MCF 10A (cell line): Measurements from ENCODE around the gene ZFYVE28. TPM values are rescaled to one million over a fixed set of nuclear protein-coding genes. Genes with fewer than 3 reads are reported as not detected.

Experiments used
- BruUV-seq: library from RNA; stranded (reverse); fragments of 400-500 nt; replicated peaks from 2 replicates; lab custom pipeline; 2021; lab: Mats Ljungman, UMichigan
- CTCF ChIA-PET: fragments of 300-600 bp; sonication (Branson Sonifier 250); formaldehyde crosslinking; extraction: SDS; loops from one replicate; lab custom pipeline; 2021; ENCODE audit warnings: antibody characterized with exemption, inconsistent platforms; lab: Yijun Ruan, JAX
- POLR2A ChIA-PET: fragments of 300-600, 350-650 bp; sonication (Branson Sonifier 250); formaldehyde crosslinking; extraction: SDS; loops from one replicate; lab custom pipeline; 2020; ENCODE audit warnings: antibody characterized with exemption, inconsistent platforms; lab: Yijun Ruan, JAX
- DNase-seq: peaks from one replicate; pipeline ENCODE4 v3.0.0-alpha.2; 2018; ENCODE audit not compliant: unreplicated experiment
- H3K27ac Mint-ChIP-seq: one replicate; pipeline ENCODE4 v1.8.0; 2022; ENCODE audit warnings: mild to moderate bottlenecking, low read depth, mixed read lengths; ENCODE audit not compliant: unreplicated experiment
- H3K27me3 Mint-ChIP-seq: one replicate; pipeline ENCODE4 v1.8.0; 2022; ENCODE audit warnings: mixed read lengths; ENCODE audit not compliant: insufficient read depth, unreplicated experiment
- H3K36me3 Mint-ChIP-seq: one replicate; pipeline ENCODE4 v1.8.0; 2022; ENCODE audit warnings: mild to moderate bottlenecking, moderate library complexity, mixed read lengths; ENCODE audit not compliant: insufficient read depth, unreplicated experiment
- H3K4me1 Mint-ChIP-seq: one replicate; pipeline ENCODE4 v1.8.0; 2022; ENCODE audit warnings: mixed read lengths; ENCODE audit not compliant: insufficient read depth, unreplicated experiment
- H3K4me3 Mint-ChIP-seq: one replicate; pipeline ENCODE4 v1.8.0; 2022; ENCODE audit warnings: mild to moderate bottlenecking, moderate library complexity, mixed read lengths; ENCODE audit not compliant: unreplicated experiment
- H3K9me3 Mint-ChIP-seq: one replicate; pipeline ENCODE4 v1.8.0; 2022; ENCODE audit warnings: mixed read lengths; ENCODE audit not compliant: unreplicated experiment
- CTCF ChIP-seq: fragments of 200-600 bp; IDR thresholded peaks from one replicate; pipeline ENCODE4 v1.8.0; 2022; ENCODE audit warnings: antibody characterized with exemption, mild to moderate bottlenecking; ENCODE audit not compliant: unreplicated experiment
- intact Hi-C: fragments of 100-400 bp; cut with micrococcal nuclease; formaldehyde crosslinking; loops from 2 replicates; pipeline ENCODE4 v1.14.1; 2022
- total RNA-seq: library from RNA; stranded (reverse); gene quantifications from 2 replicates; pipeline ENCODE4 v1.2.3, GENCODE V29; 2022

ZFYVE28 gene
- total RNA-seq, 1 experiment from 2014 or later = 1.6 TPM

GRCh38 chr4:2283199-2283711 lies 135.2 kb downstream of the ZFYVE28 start:
- no peaks in the 10 kb centered on the region for H3K36me3 Mint-ChIP-seq
- BruUV-seq = no TSS peak
- no peaks in the 10 kb centered on the region for H3K27me3 Mint-ChIP-seq
- H3K27ac Mint-ChIP-seq = no peak overlapping the region
- H3K4me1 Mint-ChIP-seq = no peaks in the 10 kb centered on the region
- no peak overlapping the region for H3K4me3 Mint-ChIP-seq
- CTCF ChIA-PET = no interaction called here
- no peak for TF ChIP-seq CTCF
- DNase-seq = no peak
- POLR2A ChIA-PET = no interaction called here
- intact Hi-C loops = loop anchor here (5.0 kb wide), 1 partner anchor 179 kb away; no protein-coding TSS in a partner anchor
- no peaks in the 10 kb centered on the region for H3K9me3 Mint-ChIP-seq

GRCh38 chr4:2281575-2282343 lies 136.7 kb downstream of the ZFYVE28 start:
- Mint-ChIP-seq H3K4me1 (no peaks in the 10 kb centered on the region), H3K27me3 (no peaks in the 10 kb centered on the region), H3K36me3 (peaks cover 6% of the 10 kb centered on the region), H3K9me3 (no peaks in the 10 kb centered on the region), H3K4me3 (no peak overlapping the region), H3K27ac (no peak overlapping the region)
- POLR2A ChIA-PET = no interaction called here
- CTCF ChIA-PET = interaction anchor here (0.5 kb wide), 1 partner anchor 69 kb away, joined by 3 read pairs; no protein-coding TSS in a partner anchor
- no TSS peak for BruUV-seq
- TF ChIP-seq CTCF = peak; percentile 8
- intact Hi-C loops = loop anchor here (5.0 kb wide), 1 partner anchor 181 kb away; no protein-coding TSS in a partner anchor
- DNase-seq = peak; percentile 47

GRCh38 chr4:2280531-2281300 lies 137.7 kb downstream of the ZFYVE28 start:
- peak; percentile 10 for TF ChIP-seq CTCF
- Mint-ChIP-seq H3K36me3 (peaks cover 6% of the 10 kb centered on the region), H3K9me3 (no peaks in the 10 kb centered on the region), H3K27me3 (no peaks in the 10 kb centered on the region), H3K4me3 (no peak overlapping the region), H3K27ac (no peak overlapping the region), H3K4me1 (no peaks in the 10 kb centered on the region)
- ChIA-PET POLR2A (no interaction called here), CTCF (interaction anchor here (0.6 to 0.7 kb wide), 2 partner anchors 97 to 329 kb away, joined by 4 to 5 read pairs; no protein-coding TSS in a partner anchor)
- intact Hi-C loops = loop anchor here (5.0 kb wide), 1 partner anchor 182 kb away; no protein-coding TSS in a partner anchor
- no TSS peak for BruUV-seq
- no peak for DNase-seq

- H3K4me1 Mint-ChIP-seq = no peaks in the 10 kb centered on the region
- ChIA-PET POLR2A (no interaction called here), CTCF (no interaction called here)
- TF ChIP-seq CTCF = no peak
- no peaks in the 10 kb centered on the region for H3K27me3 Mint-ChIP-seq
- H3K9me3 Mint-ChIP-seq = no peaks in the 10 kb centered on the region
- no peak for DNase-seq
- no peak overlapping the region for H3K4me3 Mint-ChIP-seq
- H3K36me3 Mint-ChIP-seq = peaks cover 6% of the 10 kb centered on the region
- H3K27ac Mint-ChIP-seq = no peak overlapping the region
- BruUV-seq = no TSS peak
- intact Hi-C loops = no loop called here
Observed at GRCh38 chr4:2277956-2278355, 140.5 kb downstream of the ZFYVE28 start.
